Activated naive CD8-positive, alpha-beta T cell treated with anti-CD3 and anti-CD28 coated beads for 36 hours (primary cell): ENCODE results near the gene RPUSD1. TPM values are rescaled to one million over a fixed set of nuclear protein-coding genes. Genes with fewer than 3 reads are reported as not detected.
"Not testable (repeated sequence)": the region's sequence is repeated elsewhere in the genome, so short reads cannot be mapped to it uniquely, and the experiment has no call there.

Source experiments
- DNase-seq: peaks from one replicate; pipeline ENCODE4 v3.0.0; 2021
- H3K27ac Mint-ChIP-seq: one replicate; pipeline ENCODE4 v1.8.0; 2022; ENCODE audit warnings: mild to moderate bottlenecking, moderate library complexity, mixed read lengths
- H3K27me3 Mint-ChIP-seq: one replicate; pipeline ENCODE4 v1.8.0; 2022; ENCODE audit warnings: mild to moderate bottlenecking, mixed read lengths
- H3K36me3 Mint-ChIP-seq: one replicate; pipeline ENCODE4 v1.8.0; 2021; ENCODE audit warnings: mild to moderate bottlenecking, mixed read lengths
- H3K4me1 Mint-ChIP-seq: one replicate; pipeline ENCODE4 v1.8.0; 2021; ENCODE audit warnings: mixed read lengths
- H3K4me3 Mint-ChIP-seq: one replicate; pipeline ENCODE4 v1.8.0; 2022; ENCODE audit warnings: mild to moderate bottlenecking, moderate library complexity, mixed read lengths
- H3K9me3 Mint-ChIP-seq: one replicate; pipeline ENCODE4 v1.8.0; 2022; ENCODE audit warnings: mixed read lengths
- total RNA-seq, 2 experiments: library from RNA; stranded (reverse); gene quantifications; one replicate each; pipeline ENCODE4 v1.2.3, GENCODE V29; 2021

The RPUSD1 gene
- total RNA-seq, 2 experiments from 2014 or later: 41.8 to 42.3 TPM

- Mint-ChIP-seq H3K4me1 (peaks cover 4% of the 10 kb centered on the region), H3K36me3 (peaks cover 2% of the 10 kb centered on the region), H3K27me3 (peaks cover 4% of the 10 kb centered on the region), H3K4me3 (no peak overlapping the region), H3K27ac (no peak overlapping the region), H3K9me3 (no peaks in the 10 kb centered on the region)
- DNase-seq: no peak
Measured at GRCh38 chr16:784431-784830, 3.8 kb downstream of the RPUSD1 start.

DNA sequence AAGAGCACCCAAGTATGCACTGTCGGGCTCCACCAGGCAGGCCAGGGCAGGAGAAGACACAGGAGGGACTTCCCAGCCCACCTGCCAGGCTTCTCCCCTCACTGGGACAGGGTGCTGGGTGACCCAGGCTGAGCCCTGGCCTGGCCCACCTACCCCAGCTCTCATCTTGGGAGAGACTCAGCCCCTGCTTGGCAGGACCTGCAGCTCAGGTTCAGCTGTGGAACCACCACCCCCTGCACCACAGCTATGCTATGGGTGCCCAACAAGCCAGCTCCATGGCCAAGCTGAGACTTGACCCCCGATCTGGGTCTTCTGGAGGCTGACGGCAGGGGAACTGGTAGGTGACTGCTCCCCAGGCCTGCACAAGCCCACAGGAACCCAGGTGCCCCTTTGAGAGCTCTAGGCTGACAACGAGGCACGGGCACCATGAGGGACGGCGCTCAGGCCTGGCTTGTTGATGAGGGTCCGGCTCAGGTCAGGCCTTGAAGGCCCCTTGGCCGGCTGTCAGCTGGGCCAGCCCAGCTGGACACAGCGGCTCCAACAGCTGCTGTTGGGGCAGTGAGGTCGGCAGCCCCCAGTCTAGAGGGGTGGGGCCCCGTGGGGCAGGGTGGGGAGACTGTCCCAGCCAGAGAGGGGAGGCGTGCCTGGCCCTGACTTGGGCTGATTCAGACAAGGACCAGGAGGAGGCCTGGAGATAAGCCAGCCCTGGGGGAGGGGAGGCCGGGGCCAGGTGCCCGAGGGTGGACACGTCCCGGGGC is 4.6 kb downstream of the RPUSD1 start:
- Mint-ChIP-seq H3K4me1 (peaks cover 4% of the 10 kb centered on the region), H3K27me3 (peaks cover 4% of the 10 kb centered on the region), H3K27ac (no peak overlapping the region)

DNA sequence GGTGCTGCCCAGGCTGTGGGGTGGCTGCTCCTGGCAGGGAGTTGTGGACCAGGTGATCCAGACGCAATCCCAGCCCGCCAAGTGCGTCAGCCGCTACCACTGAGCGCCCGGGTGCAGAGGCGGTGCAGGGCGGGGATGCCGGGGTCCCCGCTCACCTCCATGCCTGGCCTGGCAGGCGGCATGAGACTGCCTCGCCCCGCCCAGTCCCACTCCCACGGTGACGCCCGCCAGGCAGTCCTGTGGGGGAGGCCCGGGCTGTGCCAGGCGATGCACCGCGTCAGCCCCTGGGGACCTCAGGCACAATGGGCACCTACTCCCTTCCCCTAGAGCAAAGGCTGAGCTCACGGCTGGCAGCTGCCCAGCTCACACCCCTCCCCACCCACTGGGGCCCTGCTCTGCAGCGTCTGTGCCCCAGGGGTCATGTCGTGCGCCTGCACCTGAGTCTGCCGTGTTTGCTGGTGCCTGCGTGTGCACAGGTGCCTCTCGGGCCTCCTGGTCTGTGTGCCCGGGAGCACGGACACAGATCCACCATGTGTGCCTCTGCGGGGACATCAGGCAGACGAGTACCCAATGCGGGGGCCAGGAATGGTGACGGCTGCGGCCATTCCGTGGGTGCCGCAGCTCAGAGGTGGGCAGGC is 5.3 kb downstream of the RPUSD1 start:
- peaks cover 4% of the 10 kb centered on the region for H3K4me1 Mint-ChIP-seq
- H3K4me3 Mint-ChIP-seq: no peak overlapping the region
- peaks cover 6% of the 10 kb centered on the region for H3K27me3 Mint-ChIP-seq
- no peak overlapping the region for H3K27ac Mint-ChIP-seq
- DNase-seq: no peak
- H3K36me3 Mint-ChIP-seq: peaks cover 2% of the 10 kb centered on the region
- H3K9me3 Mint-ChIP-seq: no peaks in the 10 kb centered on the region

More for the DNA sequence above, 4.6 kb downstream of the RPUSD1 start:
- no peak overlapping the region for H3K4me3 Mint-ChIP-seq
- H3K36me3 Mint-ChIP-seq: peaks cover 2% of the 10 kb centered on the region
- DNase-seq: no peak
- no peaks in the 10 kb centered on the region for H3K9me3 Mint-ChIP-seq

DNA sequence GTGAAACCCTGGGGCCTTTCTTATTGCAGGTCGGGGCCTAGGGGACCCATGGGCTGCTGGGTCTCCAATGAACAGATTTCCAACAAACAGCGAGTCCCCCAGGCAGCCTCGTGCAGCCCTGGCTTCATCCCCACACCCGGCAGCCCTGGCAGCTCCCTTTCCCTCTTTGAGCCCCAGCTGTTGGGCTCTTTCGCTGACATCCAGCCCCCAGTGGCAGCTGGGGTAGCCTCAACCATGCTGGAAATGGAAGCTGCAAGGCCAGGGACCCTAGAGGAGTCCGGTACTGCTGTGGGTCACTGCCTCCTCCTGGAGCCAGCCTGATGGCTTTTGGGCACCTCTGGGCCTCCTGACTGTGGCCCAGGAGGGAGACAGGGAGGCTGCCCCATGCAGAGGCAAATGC is 5.9 kb downstream of the RPUSD1 start:
- Mint-ChIP-seq H3K4me1 (peaks cover 4% of the 10 kb centered on the region), H3K27ac (no peak overlapping the region), H3K9me3 (no peaks in the 10 kb centered on the region), H3K36me3 (peaks cover 2% of the 10 kb centered on the region), H3K27me3 (peaks cover 10% of the 10 kb centered on the region), H3K4me3 (no peak overlapping the region)
- DNase-seq: no peak

DNA sequence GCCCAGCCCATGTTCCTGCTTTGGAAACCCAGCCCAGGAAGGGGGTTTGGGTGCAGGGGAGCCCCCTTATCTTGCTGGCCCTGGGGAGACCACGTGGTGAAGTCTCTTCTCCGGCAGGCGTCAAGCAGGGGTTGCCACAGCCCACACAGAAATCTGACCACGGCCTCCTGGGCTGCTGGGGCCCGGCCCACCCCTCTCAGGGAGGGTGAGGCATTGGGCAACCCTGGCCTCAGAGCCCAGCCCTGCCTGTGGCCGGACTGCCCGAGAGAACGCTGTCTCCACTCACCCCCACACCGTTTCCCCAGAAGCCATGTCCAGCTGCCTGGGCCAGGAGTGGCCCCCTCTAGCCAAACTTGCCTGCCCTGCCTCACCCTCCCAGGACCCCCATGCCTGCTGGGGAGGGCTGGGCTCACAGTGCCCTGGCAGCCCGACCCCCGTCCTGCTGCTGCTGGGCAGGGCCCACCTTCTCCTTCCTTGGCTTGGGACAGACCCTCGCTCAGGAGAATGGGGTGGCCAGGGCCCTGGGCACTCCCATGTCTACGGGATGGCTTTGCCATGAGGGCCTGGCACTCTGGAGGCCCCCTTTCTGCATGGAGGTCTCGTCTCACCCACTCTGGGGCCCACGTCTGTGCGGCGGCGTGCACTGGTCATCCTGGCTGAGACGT is 6.7 kb downstream of the RPUSD1 start:
- Mint-ChIP-seq H3K27ac (no peak overlapping the region), H3K9me3 (no peaks in the 10 kb centered on the region), H3K36me3 (peaks cover 2% of the 10 kb centered on the region), H3K4me1 (peaks cover 2% of the 10 kb centered on the region), H3K4me3 (no peak overlapping the region), H3K27me3 (peaks cover 17% of the 10 kb centered on the region)
- no peak for DNase-seq

DNA sequence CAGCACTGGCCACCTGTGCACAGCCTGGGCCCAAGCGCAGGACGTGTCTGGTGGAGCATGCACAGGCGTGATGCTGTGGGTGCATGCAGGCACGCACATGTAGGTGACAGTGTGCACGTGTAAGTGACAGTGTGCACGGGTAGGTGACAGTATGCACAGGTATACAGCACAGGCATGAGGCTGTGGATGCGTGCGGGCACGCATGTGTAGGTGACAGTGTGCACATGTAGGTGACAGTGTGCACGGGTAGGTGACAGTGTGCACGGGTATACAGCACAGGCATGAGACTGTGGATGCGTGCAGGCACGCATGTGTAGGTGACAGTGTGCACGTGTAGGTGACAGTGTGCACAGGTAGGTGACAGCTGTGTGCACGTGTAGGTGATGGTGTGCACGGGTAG is 7.9 kb downstream of the RPUSD1 start:
- no peak for DNase-seq
- no peaks in the 10 kb centered on the region for H3K36me3 Mint-ChIP-seq
- peaks cover 17% of the 10 kb centered on the region for H3K27me3 Mint-ChIP-seq
- H3K4me3 Mint-ChIP-seq: no peak overlapping the region
- peaks cover 2% of the 10 kb centered on the region for H3K4me1 Mint-ChIP-seq
- H3K27ac Mint-ChIP-seq: no peak overlapping the region
- H3K9me3 Mint-ChIP-seq: no peaks in the 10 kb centered on the region

- H3K4me3 Mint-ChIP-seq: no peak overlapping the region
- peaks cover 17% of the 10 kb centered on the region for H3K27me3 Mint-ChIP-seq
- no peaks in the 10 kb centered on the region for H3K9me3 Mint-ChIP-seq
- H3K27ac Mint-ChIP-seq: no peak overlapping the region
- DNase-seq: no peak
- no peaks in the 10 kb centered on the region for H3K4me1 Mint-ChIP-seq
- no peaks in the 10 kb centered on the region for H3K36me3 Mint-ChIP-seq
Measured at GRCh38 chr16:779561-779960, 8.6 kb downstream of the RPUSD1 start.

GRCh38 chr16:778909-779527 is 9.2 kb downstream of the RPUSD1 start:
- H3K4me1 Mint-ChIP-seq: no peaks in the 10 kb centered on the region
- H3K4me3 Mint-ChIP-seq: no peak overlapping the region
- H3K27me3 Mint-ChIP-seq: peaks cover 17% of the 10 kb centered on the region
- no peaks in the 10 kb centered on the region for H3K9me3 Mint-ChIP-seq
- no peak for DNase-seq
- H3K36me3 Mint-ChIP-seq: no peaks in the 10 kb centered on the region
- no peak overlapping the region for H3K27ac Mint-ChIP-seq

- Mint-ChIP-seq H3K27ac (no peak overlapping the region), H3K27me3 (peaks cover 17% of the 10 kb centered on the region), H3K9me3 (no peaks in the 10 kb centered on the region), H3K4me3 (no peak overlapping the region), H3K36me3 (no peaks in the 10 kb centered on the region), H3K4me1 (no peaks in the 10 kb centered on the region)
- no peak for DNase-seq
Measured at GRCh38 chr16:778447-778846, 9.7 kb downstream of the RPUSD1 start.

DNA sequence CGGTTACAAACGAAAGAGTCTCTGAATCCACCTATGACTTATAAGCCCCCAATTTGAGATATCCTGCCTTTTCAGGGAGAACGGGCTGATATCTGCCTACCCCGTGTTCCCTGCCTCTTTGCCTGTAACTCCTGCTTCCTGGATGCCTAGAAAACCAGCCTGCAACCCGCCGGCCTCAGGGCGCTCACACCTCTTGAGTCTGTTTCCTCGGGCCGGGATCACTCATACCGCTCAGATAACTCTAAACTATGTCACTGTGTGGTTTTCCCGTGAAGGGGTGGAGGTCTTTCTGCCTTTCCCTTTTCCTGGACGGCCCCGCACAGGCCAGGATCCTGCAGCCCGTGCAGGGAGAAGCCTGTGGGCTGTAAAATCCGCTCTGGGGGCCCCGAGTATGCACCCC is 10.4 kb downstream of the RPUSD1 start:
- no peaks in the 10 kb centered on the region for H3K4me1 Mint-ChIP-seq
- H3K36me3 Mint-ChIP-seq: no peaks in the 10 kb centered on the region
- no peaks in the 10 kb centered on the region for H3K9me3 Mint-ChIP-seq
- H3K27me3 Mint-ChIP-seq: peaks cover 17% of the 10 kb centered on the region
- DNase-seq: no peak
- H3K4me3 Mint-ChIP-seq: no peak overlapping the region
- no peak overlapping the region for H3K27ac Mint-ChIP-seq

DNA sequence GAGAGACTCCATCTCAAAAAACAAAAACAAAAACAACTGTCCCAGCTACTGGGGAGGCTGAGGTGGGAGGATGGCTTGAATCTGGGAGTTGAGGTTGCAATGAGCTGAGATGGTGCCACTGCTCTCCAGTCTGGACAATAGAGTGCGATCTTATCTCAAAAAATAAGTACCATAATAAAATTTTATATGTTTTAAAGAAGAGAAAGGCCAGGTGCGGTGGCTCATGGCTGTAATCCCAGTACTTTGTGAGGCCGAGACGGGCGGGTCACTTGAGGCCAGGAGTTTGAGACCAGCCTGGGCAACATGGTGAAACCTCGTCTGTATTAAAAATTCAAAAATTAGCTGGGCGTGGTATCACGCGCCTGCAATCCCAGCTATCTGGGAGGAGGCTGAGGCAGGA is 11.4 kb downstream of the RPUSD1 start:
- Mint-ChIP-seq H3K9me3 (no peaks in the 10 kb centered on the region), H3K4me3 (no peak overlapping the region), H3K4me1 (no peaks in the 10 kb centered on the region), H3K27me3 (peaks cover 17% of the 10 kb centered on the region), H3K27ac (no peak overlapping the region), H3K36me3 (no peaks in the 10 kb centered on the region)
- DNase-seq: no peak

DNA sequence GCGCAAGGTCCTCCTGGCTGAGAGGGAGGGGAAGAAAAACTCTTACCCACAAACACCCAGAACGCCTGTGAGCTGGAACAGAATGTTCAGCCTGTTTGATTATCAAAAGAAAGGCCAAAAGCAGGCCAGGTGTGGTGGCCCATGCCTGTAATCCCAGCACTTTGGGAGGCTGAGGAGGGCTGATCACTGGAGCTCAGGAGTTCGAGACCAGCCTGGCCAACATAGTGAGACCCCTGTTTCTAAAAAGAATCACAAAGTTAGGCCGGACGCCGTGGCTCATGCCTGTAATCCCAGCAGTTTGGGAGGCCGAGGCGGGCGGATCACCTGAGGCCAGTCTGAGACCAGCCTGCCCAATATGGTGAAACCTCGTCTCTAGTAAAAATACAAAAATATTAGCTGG is 11.9 kb downstream of the RPUSD1 start:
- H3K4me1 Mint-ChIP-seq, H3K36me3 Mint-ChIP-seq, H3K4me3 Mint-ChIP-seq, DNase-seq, H3K9me3 Mint-ChIP-seq, H3K27ac Mint-ChIP-seq: not testable (repeated sequence)
- H3K27me3 Mint-ChIP-seq: peaks cover 17% of the 10 kb centered on the region

DNA sequence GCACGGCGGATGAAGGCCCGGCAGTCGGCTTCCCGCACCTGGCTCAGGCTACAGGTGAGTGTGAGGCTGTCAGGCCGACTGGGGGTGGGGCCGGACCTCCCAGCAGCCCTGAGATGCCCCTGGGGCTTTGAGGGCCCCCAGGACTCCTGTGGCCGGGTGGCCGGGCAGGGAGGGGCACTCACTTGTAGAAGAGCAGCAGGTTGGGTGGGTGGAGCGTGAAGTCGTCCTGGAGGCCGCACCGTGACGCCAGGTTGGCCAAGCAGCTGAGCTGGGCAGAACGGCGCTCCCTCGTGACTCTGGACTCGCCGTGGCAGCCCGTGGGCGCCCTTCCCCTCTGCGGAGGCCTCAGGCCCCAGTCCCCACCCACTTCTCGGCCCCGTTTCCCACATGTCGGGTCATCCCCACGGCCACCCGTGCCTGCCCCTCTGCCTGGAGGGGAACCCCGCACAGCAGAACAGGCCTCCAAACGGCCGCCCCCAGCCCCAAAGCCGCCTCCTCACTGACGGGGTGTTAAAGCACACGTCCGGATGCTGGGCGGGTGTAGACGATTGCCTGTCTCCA is 12.9 kb downstream of the RPUSD1 start:
- no peaks in the 10 kb centered on the region for H3K9me3 Mint-ChIP-seq
- H3K27me3 Mint-ChIP-seq: peaks cover 14% of the 10 kb centered on the region
- no peak overlapping the region for H3K27ac Mint-ChIP-seq
- no peaks in the 10 kb centered on the region for H3K36me3 Mint-ChIP-seq
- no peak for DNase-seq
- H3K4me1 Mint-ChIP-seq: no peaks in the 10 kb centered on the region
- no peak overlapping the region for H3K4me3 Mint-ChIP-seq

- Mint-ChIP-seq H3K27ac (no peak overlapping the region), H3K4me1 (no peaks in the 10 kb centered on the region), H3K4me3 (no peak overlapping the region), H3K36me3 (no peaks in the 10 kb centered on the region), H3K9me3 (no peaks in the 10 kb centered on the region), H3K27me3 (peaks cover 14% of the 10 kb centered on the region)
- DNase-seq: no peak
Measured at GRCh38 chr16:774086-775001, 13.8 kb downstream of the RPUSD1 start.
